ENCODE results near the gene LPP.

Gene LPP

DNA sequence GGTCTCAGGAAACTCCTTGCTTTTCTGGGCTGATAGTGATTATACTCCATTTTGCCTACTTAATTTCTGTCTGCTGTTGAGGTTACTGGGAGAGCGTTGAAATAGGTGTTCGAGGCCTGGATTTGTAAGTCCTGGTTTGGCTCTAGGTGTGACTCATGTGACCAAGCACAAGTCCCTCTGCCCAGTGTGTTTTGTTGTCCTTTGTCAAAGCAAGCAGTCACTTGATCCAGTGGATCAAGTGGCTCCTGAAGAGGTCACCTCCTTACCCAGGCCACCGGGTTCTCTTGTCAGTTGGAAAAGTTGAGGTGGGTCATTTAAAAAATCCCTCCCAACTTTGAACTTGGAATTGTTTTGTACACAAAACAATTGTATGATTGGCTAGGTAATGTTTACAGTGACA, 70.0 kb downstream of the LPP start:
- DNase-seq (ENCODE audit: low read depth), result no peak

DNA sequence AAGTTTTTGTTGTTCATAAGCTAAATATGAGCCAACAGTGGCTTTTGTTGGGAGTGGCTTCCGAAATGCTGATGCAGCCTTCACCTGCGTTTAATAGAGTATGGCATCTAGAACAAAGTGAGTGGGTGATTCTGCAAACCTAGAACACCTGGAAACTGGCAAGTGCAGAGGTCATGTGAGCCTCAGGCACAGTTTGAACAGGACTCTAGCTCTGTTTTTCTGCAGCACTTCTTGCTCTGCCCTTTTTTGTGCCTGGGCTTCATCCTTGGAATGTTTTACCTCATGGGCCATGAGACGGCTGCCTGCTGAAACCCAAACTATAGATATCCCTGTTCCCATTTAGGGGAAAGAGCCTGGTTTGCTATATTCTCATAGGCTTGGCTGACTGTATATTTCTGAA, 73.5 kb downstream of the LPP start:
- DNase-seq (ENCODE audit: low read depth), result no peak

DNA sequence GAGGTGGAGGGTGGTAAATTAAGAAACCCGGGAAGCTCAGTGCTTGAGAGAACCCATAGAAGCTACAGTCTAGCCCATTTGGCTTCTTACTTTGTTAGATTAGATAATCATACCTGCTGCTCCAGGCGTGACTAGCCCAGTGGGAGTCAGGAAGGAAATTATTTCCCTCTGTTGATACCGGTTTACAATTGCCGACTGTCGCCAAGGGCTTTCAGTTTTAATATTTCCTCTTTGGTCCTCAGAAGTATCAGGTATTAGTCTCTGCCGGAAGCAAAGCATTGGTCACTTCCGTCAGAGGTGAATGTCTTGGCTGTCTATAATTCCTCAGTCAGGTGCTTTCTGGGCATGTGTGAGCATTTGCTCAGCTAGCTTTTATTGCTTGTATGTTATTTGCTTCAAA, 75.2 kb downstream of the LPP start:
- DNase-seq (ENCODE audit: low read depth), result no peak

DNA sequence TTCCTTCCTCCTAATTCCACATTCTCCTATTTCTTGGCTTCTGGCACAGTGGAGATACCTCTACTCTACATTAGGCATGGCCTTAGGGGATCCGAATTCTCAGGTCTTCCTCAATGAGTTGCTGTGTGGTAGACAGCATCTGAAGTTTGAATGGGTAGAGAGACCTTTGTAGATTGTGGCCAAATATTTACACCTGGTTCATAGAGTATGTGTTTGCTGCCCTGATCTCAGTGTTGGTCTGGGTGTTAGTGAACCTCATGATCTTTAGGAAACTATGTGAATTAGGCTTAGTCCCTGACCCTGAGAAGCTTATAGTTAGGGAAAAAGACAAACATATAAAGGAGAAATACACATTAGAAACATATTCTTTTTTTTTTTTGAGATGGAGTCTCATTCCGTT, 75.8 kb downstream of the LPP start:
- DNase-seq (ENCODE audit: low read depth), result no peak

DNA sequence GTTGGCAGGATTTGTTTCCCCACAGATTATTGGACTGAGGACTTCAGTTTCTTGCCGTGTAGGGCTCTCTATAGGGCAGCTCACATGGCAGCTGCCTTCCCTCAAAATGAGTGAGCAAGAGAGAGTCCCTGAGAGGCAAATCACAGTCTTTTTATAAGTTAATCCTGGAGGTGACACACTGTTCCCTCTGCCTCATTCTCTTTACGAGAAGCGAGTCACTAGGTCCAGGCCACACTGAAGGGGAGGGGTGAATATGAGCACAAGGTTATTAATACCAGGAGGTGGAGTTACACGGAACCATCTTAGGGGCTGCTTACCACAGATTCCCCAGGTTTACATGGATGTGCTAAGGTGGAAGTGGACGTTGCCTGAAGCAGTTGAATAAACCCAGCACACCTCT, 77.0 kb downstream of the LPP start:
- DNase-seq (ENCODE audit: low read depth), result no peak

DNA sequence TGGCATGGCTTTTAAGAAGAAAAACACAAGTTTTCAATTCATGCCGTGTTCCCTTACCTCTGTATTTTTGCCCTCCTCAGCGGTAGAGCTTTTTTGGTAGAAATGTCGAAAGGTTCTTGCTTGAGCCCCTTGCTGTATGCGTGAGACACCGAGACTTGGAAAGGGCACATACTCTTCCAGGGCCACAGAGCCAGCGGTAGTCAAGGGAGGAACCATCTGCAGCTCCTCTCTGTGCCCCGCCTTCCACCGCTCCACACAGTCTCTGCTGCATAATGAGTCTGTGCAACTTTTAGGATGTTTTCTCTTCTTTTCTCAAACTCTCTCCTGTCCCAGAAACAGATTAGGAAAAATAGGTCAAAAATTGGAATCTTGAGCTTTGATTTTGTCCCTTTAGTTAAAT, 77.5 kb downstream of the LPP start:
- DNase-seq (ENCODE audit: low read depth), result no peak

DNA sequence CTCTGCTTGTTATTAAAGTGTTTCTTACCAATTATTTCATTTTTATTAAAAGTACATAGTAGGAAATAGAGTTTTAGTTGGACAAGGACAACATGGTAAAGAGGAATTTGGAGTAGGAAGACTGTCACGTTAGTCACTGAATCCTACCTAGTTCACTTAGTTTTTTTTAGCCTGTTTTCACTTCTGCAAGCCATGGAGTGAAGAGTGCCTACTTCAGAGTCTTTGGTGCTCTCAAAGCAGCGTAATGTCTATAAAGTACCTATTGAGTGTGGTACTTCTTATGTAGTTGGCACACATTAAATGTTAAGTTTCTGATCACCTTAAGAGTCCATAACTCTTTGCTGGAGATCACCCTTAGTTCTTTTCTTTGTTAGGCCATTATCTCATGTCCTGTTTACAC, 78.7 kb downstream of the LPP start:
- no peak for DNase-seq (ENCODE audit: low read depth)

DNA sequence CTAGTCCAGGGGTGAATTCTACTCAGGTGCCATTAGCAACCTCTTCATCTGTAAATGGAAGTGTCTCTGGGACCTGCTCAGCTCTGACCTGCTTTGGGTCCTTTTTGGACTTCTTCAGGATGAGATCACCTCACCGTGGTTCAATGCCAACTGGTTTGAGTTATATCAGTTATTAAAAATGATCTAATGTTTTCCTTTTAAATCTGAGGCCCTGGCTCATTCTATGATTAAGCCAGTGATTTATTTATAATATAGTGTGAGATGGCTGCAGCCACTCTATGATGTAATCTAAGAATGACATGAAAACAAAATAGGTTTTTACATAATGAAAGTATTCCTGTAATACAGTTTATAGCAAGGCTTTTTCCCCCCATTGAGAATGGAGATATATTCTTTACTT, 79.4 kb downstream of the LPP start:
- DNase-seq (ENCODE audit: low read depth), result no peak

DNA sequence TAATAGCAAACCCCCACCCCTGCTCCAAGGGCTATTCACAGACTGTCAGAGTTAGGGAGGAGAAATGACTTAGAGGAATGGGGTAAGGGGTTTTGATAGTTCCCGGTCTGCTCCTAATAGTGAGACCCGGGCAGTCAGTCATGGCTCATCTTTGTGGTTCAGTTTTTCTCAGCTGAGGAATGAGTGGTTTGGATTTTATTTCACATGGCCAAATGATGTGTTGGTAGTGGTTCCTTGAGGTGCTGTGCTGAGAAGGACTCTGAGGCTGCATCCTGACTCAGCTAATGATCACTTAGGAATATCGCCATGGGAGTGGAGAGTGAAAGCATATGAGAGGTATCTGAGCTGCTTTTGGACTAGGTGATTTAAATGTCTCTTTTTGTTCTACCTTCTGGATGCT, 80.2 kb downstream of the LPP start:
- no peak for DNase-seq (ENCODE audit: low read depth)

DNA sequence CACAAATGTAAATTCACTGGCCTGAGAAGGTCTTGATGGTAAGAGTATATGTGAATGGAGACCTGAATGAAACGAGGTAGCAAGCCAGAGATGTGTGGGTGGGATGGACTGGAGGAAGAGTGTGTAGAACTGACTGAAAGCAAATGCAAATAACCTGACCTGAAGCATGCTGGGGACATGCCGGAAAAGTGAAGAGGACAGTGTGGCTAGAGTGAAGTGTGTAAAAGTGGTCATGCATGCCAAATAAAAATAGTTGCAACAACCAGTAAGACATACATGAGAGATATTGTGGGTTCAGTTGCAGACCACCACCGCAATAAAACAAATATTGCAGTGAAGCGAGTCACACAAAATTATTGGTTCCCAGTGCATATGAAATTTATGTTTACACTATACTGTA, 82.3 kb downstream of the LPP start:
- no peak for DNase-seq (ENCODE audit: low read depth)

DNA sequence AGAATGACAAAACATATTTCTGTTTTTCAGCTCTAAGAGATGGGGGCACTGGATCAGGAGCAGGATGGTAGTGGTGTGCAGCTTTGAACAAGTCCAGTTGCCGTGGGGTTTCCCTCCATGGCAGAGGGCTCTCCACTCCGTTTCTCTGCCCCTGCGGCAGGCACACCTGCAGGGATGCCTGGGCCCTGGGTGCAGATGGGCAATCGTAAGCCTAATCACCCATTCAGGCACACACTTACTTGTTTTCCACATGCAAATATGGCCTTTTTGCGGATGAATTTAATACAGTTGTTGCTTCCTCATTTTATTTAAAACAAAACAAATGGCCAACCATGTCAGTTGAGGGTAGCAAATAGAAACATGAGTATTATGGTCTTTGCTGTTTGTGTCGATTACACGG, 85.1 kb downstream of the LPP start:
- DNase-seq (ENCODE audit: low read depth), result no peak

DNA sequence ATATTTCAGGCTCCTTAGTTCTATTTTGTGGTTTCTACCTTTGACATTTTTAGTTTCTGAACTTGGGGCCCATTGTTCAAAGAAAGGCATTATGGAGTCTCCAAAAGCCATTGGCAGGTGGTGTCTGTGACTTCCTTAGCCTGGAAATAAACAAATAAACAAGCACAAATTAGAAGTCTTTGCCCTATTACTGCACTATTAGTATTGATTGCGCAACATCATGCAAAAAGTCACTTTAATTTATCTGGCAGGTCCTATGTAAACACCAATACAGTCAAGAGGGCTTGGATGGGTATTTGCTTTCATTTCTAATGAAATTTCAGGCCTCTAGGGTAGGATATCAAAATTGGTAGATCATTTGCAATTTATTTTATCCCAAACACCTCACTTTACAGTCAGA, 85.6 kb downstream of the LPP start:
- DNase-seq (ENCODE audit: low read depth), result no peak

DNA sequence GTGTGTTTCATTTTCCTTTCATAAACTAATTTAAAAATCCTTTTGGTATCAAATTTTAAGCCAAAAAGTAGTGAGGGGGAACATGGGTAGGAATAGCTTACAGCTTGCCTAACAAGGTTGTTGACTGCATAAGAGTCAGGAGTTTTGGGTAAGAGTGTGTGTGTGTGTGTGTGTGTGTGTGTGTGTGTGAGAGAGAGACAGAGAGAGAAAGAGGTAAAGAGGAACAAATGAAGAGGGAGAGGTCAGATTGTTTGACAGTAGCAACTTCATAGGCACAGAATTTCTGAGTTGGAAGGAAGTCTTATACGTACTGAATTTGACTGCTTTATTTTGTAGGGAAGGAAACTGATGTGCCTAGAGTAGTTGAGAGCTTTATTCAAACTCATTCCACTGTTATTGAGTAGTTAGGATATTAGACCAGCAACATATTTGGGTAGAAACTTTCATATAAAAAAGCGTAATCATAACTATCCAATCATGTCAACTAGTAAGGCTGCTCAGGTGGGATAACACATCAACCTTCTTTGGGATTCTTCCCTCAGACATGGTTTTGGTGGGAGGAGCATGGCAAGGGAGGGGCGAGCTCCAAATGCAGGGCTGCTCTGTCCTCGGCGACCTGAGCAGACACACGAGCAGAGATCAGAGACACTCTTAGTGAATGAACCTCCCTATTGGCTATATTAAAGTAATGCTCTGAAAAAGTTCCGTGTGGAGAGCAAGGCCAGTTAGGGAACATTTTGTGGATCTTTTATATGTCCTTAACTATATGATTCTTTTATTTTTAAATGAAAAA, 86.4 kb downstream of the LPP start:
- no peak for DNase-seq (ENCODE audit: low read depth)

DNA sequence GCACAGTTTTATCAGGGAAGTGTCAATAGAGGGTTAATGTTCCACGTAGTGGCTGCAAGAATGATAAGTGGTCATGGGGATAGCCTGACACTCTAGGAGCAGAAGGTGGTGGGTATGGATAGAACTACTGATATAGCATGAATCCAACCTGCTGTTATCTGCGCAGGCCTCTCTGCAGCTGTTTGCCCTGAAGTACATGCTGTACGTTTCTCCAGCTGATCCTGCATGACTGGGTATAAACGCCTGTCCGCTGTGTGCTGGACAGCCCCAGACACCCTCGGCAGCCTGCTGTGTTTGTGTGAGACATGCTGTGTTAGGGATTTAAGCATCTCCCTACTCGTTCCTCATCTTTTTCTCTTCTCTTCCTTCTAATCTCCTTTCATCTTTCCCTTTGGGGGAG, 87.1 kb downstream of the LPP start:
- no peak for DNase-seq (ENCODE audit: low read depth)

DNA sequence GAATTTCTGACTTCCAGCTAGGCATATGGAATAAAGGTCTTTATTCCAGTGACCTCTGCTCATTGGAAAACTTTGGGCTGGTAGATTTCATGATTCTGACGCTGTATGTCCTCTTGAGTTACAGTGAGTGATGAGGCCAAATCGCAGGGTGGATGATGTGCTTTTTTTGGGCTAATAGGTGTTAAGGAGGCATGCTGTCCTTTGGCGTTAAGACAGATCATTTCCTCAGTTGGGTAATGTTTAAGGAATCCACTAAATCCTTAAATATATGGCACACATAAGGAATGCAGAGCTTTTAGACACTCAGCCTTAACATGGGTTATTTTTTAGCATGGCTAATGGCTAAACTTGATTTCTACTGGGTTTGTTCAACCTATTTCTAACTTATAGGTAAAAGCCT, 87.9 kb downstream of the LPP start:
- DNase-seq (ENCODE audit: low read depth), result no peak

DNA sequence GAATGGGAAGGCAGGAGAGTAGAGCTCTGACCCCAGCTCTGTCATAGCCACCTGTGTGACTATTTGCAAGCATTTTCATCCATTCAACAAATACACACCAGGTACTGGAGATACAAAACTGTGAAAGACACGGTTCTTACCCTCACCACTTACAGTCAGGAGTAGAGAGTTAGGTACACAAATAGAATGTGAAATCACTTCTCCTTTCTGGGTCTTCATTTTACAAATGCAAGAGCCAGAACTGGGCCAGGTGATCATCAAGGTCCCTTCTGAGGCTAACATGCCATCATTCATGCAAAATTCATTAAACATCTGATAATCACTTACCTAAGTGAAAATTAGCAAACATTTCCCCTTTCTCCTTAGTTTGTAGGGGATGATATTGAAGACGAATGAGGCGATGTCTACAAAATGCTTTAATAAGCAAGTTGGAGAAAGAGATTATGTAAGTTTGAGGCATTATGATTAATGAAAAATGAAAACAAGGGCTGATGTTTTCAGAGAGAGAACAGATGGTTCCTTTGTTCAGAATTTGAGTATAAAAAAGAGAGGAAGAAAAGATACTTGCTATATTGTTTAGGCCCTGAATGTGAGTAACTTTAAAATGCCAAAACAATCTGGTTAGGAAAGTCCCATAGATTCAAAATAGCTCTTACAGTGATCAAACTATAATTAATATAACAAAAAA, 88.6 kb downstream of the LPP start:
- no peak for DNase-seq (ENCODE audit: low read depth)

DNA sequence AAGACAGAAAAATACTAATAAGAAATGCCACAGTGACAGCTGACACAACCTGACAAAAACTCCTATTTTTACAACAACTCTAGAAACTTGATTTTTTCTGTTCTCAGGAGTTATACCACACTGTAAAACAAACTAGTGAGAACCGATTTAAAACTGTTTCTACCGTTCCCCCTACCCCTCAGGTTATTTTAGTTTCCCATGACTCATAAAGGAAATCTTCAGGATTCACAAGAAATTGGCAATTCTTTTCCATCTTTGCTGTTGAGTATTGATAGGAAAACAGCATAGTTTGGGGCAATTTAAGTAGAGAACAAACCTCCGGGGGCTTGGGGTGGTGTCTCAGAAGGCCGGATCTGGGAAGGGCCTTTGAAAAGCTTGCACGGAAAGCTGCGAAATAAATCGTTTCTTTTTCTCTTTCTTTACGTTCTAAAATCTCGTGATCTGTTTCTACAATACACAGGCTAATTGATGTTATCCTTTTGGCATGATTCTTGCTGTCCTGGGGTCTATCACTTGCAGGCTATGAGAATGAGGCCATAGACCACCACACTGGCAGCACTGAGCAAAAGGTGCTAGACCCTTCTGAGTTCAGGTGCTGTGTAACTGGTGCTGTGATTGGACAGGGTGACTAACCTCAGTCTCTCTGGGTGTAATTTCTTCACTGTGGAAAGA, 89.3 kb downstream of the LPP start:
- DNase-seq (ENCODE audit: low read depth), result no peak

DNA sequence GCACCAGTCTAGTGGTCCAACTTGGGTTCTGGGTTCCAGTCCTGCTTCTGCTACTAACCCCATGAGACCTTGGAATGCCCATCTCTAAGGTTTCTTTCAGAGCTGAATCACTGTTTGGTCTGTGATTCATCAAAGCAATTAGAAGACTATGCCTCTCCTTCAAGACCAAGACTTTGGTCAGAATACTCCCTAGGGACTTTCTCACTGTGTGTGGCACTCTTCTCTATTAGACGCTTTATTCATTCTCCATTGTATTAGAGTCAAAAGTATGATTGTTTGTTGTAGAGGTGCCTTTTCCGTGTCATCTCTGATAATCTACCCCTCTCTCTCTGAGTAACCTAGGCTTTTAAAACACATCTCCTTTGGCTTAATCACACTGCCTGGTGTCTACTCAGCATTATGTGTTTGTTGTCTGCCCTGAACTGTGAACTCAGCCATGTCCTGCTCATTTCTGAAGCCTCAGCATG, 90.5 kb downstream of the LPP start:
- DNase-seq (ENCODE audit: low read depth), result no peak

DNA sequence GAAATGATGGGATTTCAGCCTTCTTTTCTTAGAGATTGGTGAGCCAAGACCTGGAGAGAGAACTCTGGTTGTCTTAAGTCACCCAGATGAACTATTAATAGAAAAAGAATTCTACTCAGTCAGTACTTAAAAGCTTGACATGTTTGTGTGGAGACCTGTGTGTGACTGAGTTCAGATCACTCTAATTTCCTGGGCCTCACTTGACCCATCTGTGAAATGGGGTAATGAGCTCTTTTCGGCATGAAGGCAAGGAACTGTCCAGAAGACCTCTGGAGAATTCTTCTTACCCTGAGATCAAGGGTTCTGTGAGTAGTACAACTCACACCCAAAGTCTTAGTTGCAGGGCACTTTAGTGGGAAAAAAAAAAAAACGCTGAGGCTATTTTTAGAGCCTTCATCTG, 92.9 kb downstream of the LPP start:
- no peak for DNase-seq (ENCODE audit: low read depth)

DNA sequence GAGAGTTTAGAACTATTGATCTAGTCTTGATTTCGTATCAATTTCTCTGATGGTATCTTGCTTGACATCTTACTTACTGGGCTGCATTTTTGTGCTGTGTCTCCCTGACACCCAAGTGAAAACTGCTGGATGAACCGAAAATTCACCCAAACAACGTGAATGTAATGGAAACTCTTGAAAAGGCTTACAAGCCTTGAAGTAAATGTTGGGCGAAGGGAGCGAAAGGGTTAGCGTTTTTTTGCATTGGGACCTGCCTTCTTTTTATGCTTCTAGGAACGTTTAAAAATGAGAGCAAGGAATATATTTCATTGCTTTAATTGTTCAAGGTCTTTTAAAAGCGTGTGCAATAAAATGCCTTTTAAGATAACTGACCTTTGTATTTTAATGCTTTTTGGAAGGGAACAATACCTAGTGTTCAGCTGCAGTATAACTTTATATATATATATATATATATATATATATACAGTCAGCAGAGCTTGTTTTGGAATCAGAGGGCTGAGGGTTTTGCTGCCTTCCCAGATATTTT, 94.1 kb downstream of the LPP start:
- no peak for DNase-seq (ENCODE audit: low read depth)

DNA sequence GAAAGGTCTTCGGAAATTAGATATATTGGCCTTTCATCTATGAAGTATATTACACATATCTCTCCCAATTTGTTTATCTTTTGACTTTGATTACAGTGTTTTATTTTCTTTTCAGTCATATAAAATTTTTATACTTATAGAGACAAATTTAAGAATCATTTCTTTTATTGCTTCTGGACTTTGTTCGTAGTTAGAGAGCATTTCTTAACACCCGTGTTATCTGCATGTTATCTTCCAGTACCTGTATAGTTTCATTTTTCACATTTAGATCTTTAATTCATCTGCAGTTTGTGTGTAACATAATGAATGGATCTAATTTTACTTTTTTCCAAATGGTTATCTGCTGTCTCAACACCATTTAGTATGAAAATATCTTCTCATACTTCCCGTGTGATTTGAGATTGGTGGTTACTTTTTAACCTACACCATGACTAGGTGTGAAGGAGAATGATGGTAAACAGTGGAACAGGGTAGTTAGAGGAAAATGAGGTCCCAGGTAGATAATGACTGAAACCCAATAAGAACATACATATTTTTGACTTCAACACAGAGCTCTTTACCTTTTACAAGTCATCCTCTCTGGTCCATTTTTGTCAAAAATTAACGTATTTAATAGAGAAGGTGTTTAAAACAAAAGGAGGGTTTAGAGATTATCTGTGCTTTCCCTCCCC, 99.3 kb downstream of the LPP start:
- no peak for DNase-seq (ENCODE audit: low read depth)

DNA sequence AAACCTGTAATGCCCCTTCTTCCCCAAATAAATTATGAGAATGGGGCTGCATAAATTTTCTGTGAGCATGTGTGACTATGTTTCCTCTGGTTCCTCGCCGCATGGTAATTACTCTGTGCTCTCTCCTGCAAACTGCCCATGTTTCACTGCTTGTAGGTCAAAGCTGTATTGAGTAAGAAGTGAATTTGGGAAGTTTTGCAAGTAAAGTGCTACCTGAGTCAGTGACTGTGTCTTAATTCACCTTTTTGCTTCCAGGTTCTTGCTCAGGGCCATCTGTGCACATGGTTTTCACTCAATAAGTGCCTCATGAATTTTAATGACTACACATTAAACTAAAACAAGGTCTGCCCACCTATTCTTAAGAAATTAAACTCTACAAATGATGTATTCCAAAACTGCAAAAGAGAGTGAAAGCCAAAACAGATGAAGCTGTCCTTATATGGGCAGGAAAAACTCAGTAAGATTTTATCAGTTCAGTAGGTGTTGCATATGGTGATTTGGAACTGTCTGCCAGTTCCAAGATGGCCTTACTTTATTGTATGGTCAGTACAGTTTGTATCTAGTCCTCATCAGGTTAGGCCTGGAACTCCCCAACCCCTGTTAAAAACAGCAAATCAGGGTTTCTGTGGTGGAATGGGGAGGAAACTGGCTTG, 100.0 kb downstream of the LPP start:
- DNase-seq (ENCODE audit: low read depth), result no peak

All from stimulated activated CD8-positive, alpha-beta memory T cell treated with anti-CD3 and anti-CD28 coated beads, Interleukin-12 subunit alpha, Interleukin-12 subunit beta, amount 100 ng/mL, for 4 hours (primary cell).